C4-2B (cell line): ENCODE results near the gene BBX.

Experiments
- ZFX ChIP-seq: fragments of 450-650 bp; IDR thresholded peaks from 2 replicates; pipeline ENCODE4 v1.6.1; 2017
- TF ChIP-seq, protein P1 (sequence below): fragments of 450-650 bp; conservative IDR thresholded peaks from 2 replicates; pipeline ENCODE4 v1.5.1; 2017; ENCODE audit warnings: mild to moderate bottlenecking

DNA sequence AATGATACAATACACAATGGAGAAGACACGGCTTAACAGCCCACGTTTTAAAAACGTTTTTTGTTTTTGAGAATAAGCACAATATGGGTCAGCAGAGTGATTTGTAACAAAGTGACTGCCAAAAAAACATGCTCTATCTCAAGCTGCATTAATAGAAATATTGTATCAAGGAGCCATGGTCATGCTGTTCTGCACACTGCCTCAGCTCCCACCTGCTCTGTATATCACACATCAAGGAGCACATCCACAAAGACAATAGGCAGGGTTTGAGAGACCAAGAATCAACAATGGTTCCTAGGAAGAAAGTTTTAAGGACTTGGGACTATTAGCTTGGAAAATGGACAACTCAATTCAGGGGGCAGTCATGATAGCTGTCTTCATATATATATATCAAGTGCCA lies 6.3 kb upstream of the BBX start:
- TF ChIP-seq, protein P1, sequence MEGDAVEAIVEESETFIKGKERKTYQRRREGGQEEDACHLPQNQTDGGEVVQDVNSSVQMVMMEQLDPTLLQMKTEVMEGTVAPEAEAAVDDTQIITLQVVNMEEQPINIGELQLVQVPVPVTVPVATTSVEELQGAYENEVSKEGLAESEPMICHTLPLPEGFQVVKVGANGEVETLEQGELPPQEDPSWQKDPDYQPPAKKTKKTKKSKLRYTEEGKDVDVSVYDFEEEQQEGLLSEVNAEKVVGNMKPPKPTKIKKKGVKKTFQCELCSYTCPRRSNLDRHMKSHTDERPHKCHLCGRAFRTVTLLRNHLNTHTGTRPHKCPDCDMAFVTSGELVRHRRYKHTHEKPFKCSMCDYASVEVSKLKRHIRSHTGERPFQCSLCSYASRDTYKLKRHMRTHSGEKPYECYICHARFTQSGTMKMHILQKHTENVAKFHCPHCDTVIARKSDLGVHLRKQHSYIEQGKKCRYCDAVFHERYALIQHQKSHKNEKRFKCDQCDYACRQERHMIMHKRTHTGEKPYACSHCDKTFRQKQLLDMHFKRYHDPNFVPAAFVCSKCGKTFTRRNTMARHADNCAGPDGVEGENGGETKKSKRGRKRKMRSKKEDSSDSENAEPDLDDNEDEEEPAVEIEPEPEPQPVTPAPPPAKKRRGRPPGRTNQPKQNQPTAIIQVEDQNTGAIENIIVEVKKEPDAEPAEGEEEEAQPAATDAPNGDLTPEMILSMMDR: no peak
- TF ChIP-seq ZFX: no peak
